K562 (cell line): ENCODE results near the gene IRAK2. TPM values are rescaled to one million over a fixed set of nuclear protein-coding genes. Genes with fewer than 3 reads are reported as not detected.
A peak's percentile ranks its signal among the peaks of the same experiment; 100 is the strongest.

ENCODE experiments used
- HDAC1 ChIP-seq, 2 experiments: fragments of 450-650 bp; IDR thresholded peaks; 2 replicates each; pipeline ENCODE4 v1.6.1; 2016 to 2017; ENCODE audit warnings: inconsistent platforms in 1 of 2, mild to moderate bottlenecking in 1 of 2, moderate library complexity in 1 of 2
- KDM4B ChIP-seq, 2 experiments: fragments of 450-650 bp in 1 of 2; sonication (generic) in 1 of 2; IDR thresholded peaks; 2 replicates each; pipeline ENCODE4 v1.6.1; 2016 to 2017; ENCODE audit warnings: borderline replicate concordance in 2 of 2, antibody characterized with exemption in 1 of 2, low read depth in 1 of 2, mild to moderate bottlenecking in 1 of 2
- LCOR ChIP-seq: sonication (generic); formaldehyde crosslinking; IDR thresholded peaks from 2 replicates; pipeline ENCODE4 v1.8.0; 2022; ENCODE audit warnings: mild to moderate bottlenecking, missing genetic modification reagents
- MXI1 ChIP-seq: IDR thresholded peaks from 2 replicates; pipeline ENCODE4 v1.6.1; 2011; ENCODE audit warnings: low read depth, mild to moderate bottlenecking, improper control_type of control experiment, low read length
- NFE2 ChIP-seq: IDR thresholded peaks from 2 replicates; pipeline ENCODE4 v1.6.1; 2014; ENCODE audit warnings: antibody characterized with exemption, low read depth
- NFE2L1 ChIP-seq: fragments of 450-650 bp; IDR thresholded peaks from 2 replicates; pipeline ENCODE4 v1.6.1; 2016; ENCODE audit warnings: missing genetic modification characterization, low read depth, mild to moderate bottlenecking, missing compliant biosample characterization, moderate library complexity, borderline replicate concordance
- NR2C2 ChIP-seq, 2 experiments: fragments of 200-800 bp in 1 of 2; sonication (Bioruptor generic) in 1 of 2; sonication (generic) in 1 of 2; formaldehyde crosslinking in 1 of 2; IDR thresholded peaks; 2 replicates each; pipeline versions ENCODE4 v1.6.1 to v1.8.0; 2016 to 2022; ENCODE audit warnings: mild to moderate bottlenecking in 1 of 2, missing compliant biosample characterization in 1 of 2, missing genetic modification characterization in 1 of 2, missing genetic modification reagents in 1 of 2
- PTBP1 ChIP-seq: fragments of 200-400 bp; formaldehyde crosslinking; IDR thresholded peaks from 2 replicates; pipeline ENCODE4 v1.6.1; 2017; ENCODE audit warnings: low read depth, low read length
- RBM25 ChIP-seq: fragments of 200-400 bp; formaldehyde crosslinking; IDR thresholded peaks from 2 replicates; pipeline ENCODE4 v1.6.1; 2018; ENCODE audit warnings: low read length, low read depth, moderate library complexity; ENCODE audit not compliant: severe bottlenecking
- RNF219 ChIP-seq: fragments of 250-450 bp; sonication (Bioruptor Pico); IDR thresholded peaks from 2 replicates; pipeline ENCODE4 v1.5.0; 2022; ENCODE audit warnings: mild to moderate bottlenecking
- SLC30A9 ChIP-seq: fragments of 250-450 bp; sonication (Bioruptor Pico); IDR thresholded peaks from 2 replicates; pipeline ENCODE4 v1.8.0; 2022; ENCODE audit warnings: mild to moderate bottlenecking, moderate library complexity
- SMAD4 ChIP-seq: fragments of 250-450 bp; sonication (Bioruptor Pico); conservative IDR thresholded peaks from 2 replicates; pipeline ENCODE4 v1.8.0; 2021; ENCODE audit warnings: inconsistent platforms, mild to moderate bottlenecking, moderate library complexity
- SRSF3 ChIP-seq: fragments of 200-400 bp; formaldehyde crosslinking; IDR thresholded peaks from 2 replicates; pipeline ENCODE4 v1.6.1; 2016; ENCODE audit warnings: mild to moderate bottlenecking, low read length, moderate library complexity; ENCODE audit not compliant: insufficient read depth
- STAT5A ChIP-seq: IDR thresholded peaks from 2 replicates; pipeline ENCODE4 v1.6.1; 2012; ENCODE audit warnings: low read length, inconsistent platforms, borderline replicate concordance
- TEAD1 ChIP-seq, 2 experiments: fragments of 450-650 bp in 1 of 2; sonication (generic) in 1 of 2; formaldehyde crosslinking; IDR thresholded peaks; 2 replicates each; pipeline versions ENCODE4 v1.4.0 to v1.8.0; 2020 to 2022; ENCODE audit warnings: mild to moderate bottlenecking in 2 of 2, missing genetic modification reagents in 1 of 2
- XRCC3 ChIP-seq: fragments of 450-650 bp; IDR thresholded peaks from 2 replicates; pipeline ENCODE4 v1.6.1; 2017; ENCODE audit warnings: mild to moderate bottlenecking, moderate library complexity
- ZEB2 ChIP-seq: fragments of 450-650 bp; IDR thresholded peaks from 2 replicates; pipeline ENCODE4 v1.6.1; 2016
- ZFP30 ChIP-seq: fragments of 250-450 bp; sonication (Bioruptor Pico); IDR thresholded peaks from 2 replicates; pipeline ENCODE4 v1.8.0; 2022; ENCODE audit warnings: moderate library complexity, mild to moderate bottlenecking, inconsistent platforms, borderline replicate concordance
- ZNF140 ChIP-seq: fragments of 250-450 bp; sonication (Bioruptor Pico); IDR thresholded peaks from 2 replicates; pipeline ENCODE4 v1.8.0; 2021; ENCODE audit warnings: moderate library complexity, mild to moderate bottlenecking, inconsistent platforms
- ZNF174 ChIP-seq: fragments of 250-450 bp; sonication (Bioruptor Pico); IDR thresholded peaks from 2 replicates; pipeline ENCODE4 v1.4.0; 2020; ENCODE audit warnings: mild to moderate bottlenecking
- ZNF253 ChIP-seq: fragments of 250-450 bp; sonication (Bioruptor Pico); conservative IDR thresholded peaks from 2 replicates; pipeline ENCODE4 v1.6.1; 2021; ENCODE audit warnings: mild to moderate bottlenecking
- ZNF274 ChIP-seq: IDR thresholded peaks from 2 replicates; pipeline ENCODE4 v1.6.1; 2011; ENCODE audit warnings: low read depth, mild to moderate bottlenecking, low read length, moderate library complexity, borderline replicate concordance
- polyA plus RNA-seq, 8 experiments: library from polyadenylated mRNA; depleted of rRNA in 4 of 8; stranded (reverse) in 5 of 8; unstranded in 3 of 8; fragments of >200 nt; fragmentation: Nextera tagmentation in 2 of 8; fragmentation: Illumina TruSeq in 1 of 8; extraction: Ambion mirVana in 2 of 8; extraction: Trizol in 1 of 8; gene quantifications; 2 replicates each; pipeline versions ENCODE4 v1.2.1 to v1.2.3, GENCODE V29; 2011 to 2014; ENCODE audit warnings: inconsistent platforms in 1 of 8, missing spikeins in 1 of 8
- total RNA-seq, 7 experiments: library from RNA; depleted of rRNA in 6 of 7; stranded (reverse); fragments of >200 nt in 6 of 7; fragmentation: Illumina TruSeq in 2 of 7; extraction: Trizol in 2 of 7; gene quantifications; 2 replicates each; pipeline versions ENCODE4 v1.2.1 to v1.2.3, GENCODE V29; 2011 to 2021; ENCODE audit warnings: low replicate concordance in 1 of 7
- TF ChIP-seq, protein P1 (sequence below): fragments of 250-450 bp; sonication (Bioruptor Pico); IDR thresholded peaks from 2 replicates; pipeline ENCODE4 v1.6.1; 2021; ENCODE audit warnings: mild to moderate bottlenecking
- TF ChIP-seq, protein P2 (sequence below): fragments of 450-650 bp; IDR thresholded peaks from 2 replicates; pipeline ENCODE4 v1.6.1; 2016; ENCODE audit warnings: borderline replicate concordance

The IRAK2 gene
- total and polyA plus RNA-seq, 9 of the 15 experiments (the other 6 are each of a cell fraction or from before 2014, with no cell fraction given) = 0.42 to 4.4 (median 2.7) TPM

- TF ChIP-seq MXI1 (no peak), NR2C2 (CRISPR knock-in tag; IDR thresholded peaks at IDR 0.05) (peak; percentile 70), NR2C2 (tag; IDR thresholded peaks at IDR 0.05) (peak; percentile 76), RBM25 (no peak), TEAD1 (CRISPR knock-in tag; IDR thresholded peaks at IDR 0.05) (peak in 1 of 2 experiments; percentile 85; a peak in 2 of 4 replicates), RNF219 (CRISPR knock-in tag) (no peak), NFE2L1 (tag) (no peak), ZFP30 (no peak), NFE2 (peak; percentile 52), XRCC3 (no peak), ZNF253 (CRISPR knock-in tag) (no peak), KDM4B (IDR thresholded peaks at IDR 0.05; ENCODE audit: borderline replicate concordance in 2 of 2, low read depth in 1 of 2) (no peak), ZNF274 (no peak), STAT5A (no peak), SRSF3 (no peak), ZNF140 (CRISPR knock-in tag) (no peak), SMAD4 (CRISPR knock-in tag) (peak; percentile 85), HDAC1 (IDR thresholded peaks at IDR 0.05) (peak in 1 of 2 experiments; percentile 84; a peak in 2 of 4 replicates), LCOR (0 out of 2 replicates have a peak, but pooled peaks have one; percentile 41), SLC30A9 (CRISPR knock-in tag) (no peak), ZNF174 (CRISPR knock-in tag) (no peak), ZEB2 (no peak), PTBP1 (no peak)
- TF ChIP-seq, protein P1, sequence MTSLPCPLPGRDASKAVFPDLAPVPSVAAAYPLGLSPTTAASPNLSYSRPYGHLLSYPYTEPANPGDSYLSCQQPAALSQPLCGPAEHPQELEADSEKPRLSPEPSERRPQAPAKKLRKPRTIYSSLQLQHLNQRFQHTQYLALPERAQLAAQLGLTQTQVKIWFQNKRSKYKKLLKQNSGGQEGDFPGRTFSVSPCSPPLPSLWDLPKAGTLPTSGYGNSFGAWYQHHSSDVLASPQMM = no peak
- TF ChIP-seq, protein P2, sequence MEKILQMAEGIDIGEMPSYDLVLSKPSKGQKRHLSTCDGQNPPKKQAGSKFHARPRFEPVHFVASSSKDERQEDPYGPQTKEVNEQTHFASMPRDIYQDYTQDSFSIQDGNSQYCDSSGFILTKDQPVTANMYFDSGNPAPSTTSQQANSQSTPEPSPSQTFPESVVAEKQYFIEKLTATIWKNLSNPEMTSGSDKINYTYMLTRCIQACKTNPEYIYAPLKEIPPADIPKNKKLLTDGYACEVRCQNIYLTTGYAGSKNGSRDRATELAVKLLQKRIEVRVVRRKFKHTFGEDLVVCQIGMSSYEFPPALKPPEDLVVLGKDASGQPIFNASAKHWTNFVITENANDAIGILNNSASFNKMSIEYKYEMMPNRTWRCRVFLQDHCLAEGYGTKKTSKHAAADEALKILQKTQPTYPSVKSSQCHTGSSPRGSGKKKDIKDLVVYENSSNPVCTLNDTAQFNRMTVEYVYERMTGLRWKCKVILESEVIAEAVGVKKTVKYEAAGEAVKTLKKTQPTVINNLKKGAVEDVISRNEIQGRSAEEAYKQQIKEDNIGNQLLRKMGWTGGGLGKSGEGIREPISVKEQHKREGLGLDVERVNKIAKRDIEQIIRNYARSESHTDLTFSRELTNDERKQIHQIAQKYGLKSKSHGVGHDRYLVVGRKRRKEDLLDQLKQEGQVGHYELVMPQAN = peak; percentile 48; the same call in 1 of the 2 replicates
Observed at GRCh38 chr3:10115326-10116137, 49.2 kb upstream of the IRAK2 start, which contains the start of gene BRK1 (continued).
